Renal cortical epithelial cell (primary cell): ENCODE data around the gene AGAP1. TPM values are rescaled to one million over a fixed set of nuclear protein-coding genes. Genes with fewer than 3 reads are reported as not detected.
A peak's percentile ranks its signal among the peaks of the same experiment; 100 is the strongest.

Source experiments
- DNase-seq: peaks from one replicate; pipeline ENCODE4 v3.0.0-alpha.2; 2011; ENCODE audit warnings: low read depth
- total RNA-seq: library from RNA; depleted of rRNA; stranded (reverse); fragments of >200 nt; gene quantifications from 2 replicates; pipeline ENCODE4 v1.2.3, GENCODE V29; 2014

Gene AGAP1
- total RNA-seq, 1 donor from 2014 or later, result 17.6 TPM

GRCh38 chr2:236171181-236171679 lies 677.4 kb downstream of the AGAP1 start:
- DNase-seq, result no peak

GRCh38 chr2:236171680-236172254 lies 677.9 kb downstream of the AGAP1 start:
- no peak for DNase-seq

- DNase-seq, result no peak
Measured at GRCh38 chr2:236172255-236173035, 678.6 kb downstream of the AGAP1 start.

- no peak for DNase-seq
Measured at GRCh38 chr2:236173036-236173728, 679.3 kb downstream of the AGAP1 start.

GRCh38 chr2:236173729-236174607 lies 680.1 kb downstream of the AGAP1 start:
- peak; percentile 54 for DNase-seq

GRCh38 chr2:236175548-236176150 lies 681.8 kb downstream of the AGAP1 start:
- DNase-seq, result peak; percentile 12

GRCh38 chr2:236176417-236176816 lies 682.6 kb downstream of the AGAP1 start:
- no peak for DNase-seq

GRCh38 chr2:236176951-236177350 lies 683.1 kb downstream of the AGAP1 start:
- DNase-seq, result no peak

- no peak for DNase-seq
Measured at GRCh38 chr2:236177604-236177966, 683.7 kb downstream of the AGAP1 start.

- DNase-seq, result peak; percentile 28
Measured at GRCh38 chr2:236177967-236178889, 684.4 kb downstream of the AGAP1 start.

- DNase-seq, result no peak
Measured at GRCh38 chr2:236178890-236179235, 685.0 kb downstream of the AGAP1 start.

GRCh38 chr2:236179236-236180075 lies 685.6 kb downstream of the AGAP1 start:
- DNase-seq, result no peak

- DNase-seq, result peak; percentile 72
Measured at GRCh38 chr2:236180076-236180816, 686.4 kb downstream of the AGAP1 start.

GRCh38 chr2:236180831-236181453 lies 687.1 kb downstream of the AGAP1 start:
- DNase-seq, result peak; percentile 58
